Activated CD4-positive, alpha-beta T cell treated with anti-CD3 and anti-CD28 coated beads, Interleukin-10, Interleukin-2, amounts not matched to agents 100 ng/mL and 50 ng/mL, durations not matched to agents 16 hours and 8 hours (primary cell): ENCODE results near the gene TPX2.
"Not testable (repeated sequence)": the region's sequence is repeated elsewhere in the genome, so short reads cannot be mapped to it uniquely, and the experiment has no call there.

Experiments used
- DNase-seq: peaks from one replicate; pipeline ENCODE4 v3.0.0-alpha.2; 2020

Gene TPX2

GRCh38 chr20:31720486-31721407 lies 18.3 kb upstream of the TPX2 start:
- DNase-seq = peak; percentile 59

- DNase-seq = peak; percentile 22
These were observed 17.5 kb upstream of the TPX2 start for GRCh38 chr20:31721408-31722256.

- DNase-seq = peak; percentile 84
These were observed 16.6 kb upstream of the TPX2 start, which contains the start of gene BCL2L1 for GRCh38 chr20:31722257-31723068. Gene BCL2L1 (minus strand): TSS chr20:31722868. CDS start chr20:31722218, 650 bp downstream.

- no peak for DNase-seq
These were observed 16.1 kb upstream of the TPX2 start for GRCh38 chr20:31723069-31723318.

GRCh38 chr20:31723319-31724078 lies 15.6 kb upstream of the TPX2 start:
- DNase-seq = peak; percentile 99

GRCh38 chr20:31731321-31731717 lies 7.8 kb upstream of the TPX2 start:
- no peak for DNase-seq

GRCh38 chr20:31739550-31739977 lies 474 bp downstream of the TPX2 start:
- no peak for DNase-seq

- peak; percentile 81 for DNase-seq
These were observed 1.1 kb downstream of the TPX2 start for GRCh38 chr20:31740208-31740607.

GRCh38 chr20:31740656-31741323 lies 1.7 kb downstream of the TPX2 start:
- no peak for DNase-seq

- peak; percentile 5 for DNase-seq
These were observed 7.2 kb downstream of the TPX2 start for GRCh38 chr20:31746068-31746878.

GRCh38 chr20:31747028-31747427 lies 7.9 kb downstream of the TPX2 start:
- DNase-seq = not testable (repeated sequence)

GRCh38 chr20:31747640-31748039 lies 8.6 kb downstream of the TPX2 start:
- no peak for DNase-seq

- no peak for DNase-seq
These were observed 10.1 kb downstream of the TPX2 start for GRCh38 chr20:31749223-31749622.

GRCh38 chr20:31751126-31751525 lies 12.0 kb downstream of the TPX2 start:
- DNase-seq = no peak

- DNase-seq = no peak
These were observed 18.2 kb downstream of the TPX2 start for GRCh38 chr20:31757254-31757653.

- no peak for DNase-seq
These were observed 19.4 kb downstream of the TPX2 start for GRCh38 chr20:31758521-31758920.

- no peak for DNase-seq
These were observed 19.9 kb downstream of the TPX2 start for GRCh38 chr20:31758991-31759390.

- DNase-seq = no peak
These were observed 20.9 kb downstream of the TPX2 start for GRCh38 chr20:31759836-31760518.

- no peak for DNase-seq
These were observed 21.6 kb downstream of the TPX2 start for GRCh38 chr20:31760519-31761240.
